Measurements from ENCODE around the gene CASP4.
"Not testable (repeated sequence)": the region's sequence is repeated elsewhere in the genome, so short reads cannot be mapped to it uniquely, and the experiment has no call there.

CASP4 gene

DNA sequence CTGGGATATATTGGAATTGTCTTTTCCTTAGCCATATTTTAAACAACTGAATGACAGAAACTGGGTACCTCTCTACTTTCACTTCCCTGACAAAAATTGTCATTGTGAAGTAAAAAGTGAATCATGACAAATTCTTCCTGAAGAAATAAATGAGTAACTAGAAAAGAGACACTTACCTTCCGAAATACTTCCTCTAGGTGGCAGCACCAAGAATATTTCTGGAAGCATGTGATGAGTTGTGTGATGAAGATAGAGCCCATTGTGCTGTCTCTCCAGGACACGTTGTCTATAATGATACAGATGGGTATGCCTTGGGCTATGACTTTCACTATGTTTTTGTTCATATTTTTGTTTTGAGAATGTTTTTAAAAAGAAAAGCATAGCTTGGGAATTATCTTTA lies 21.5 kb downstream of the CASP4 start:
- peak; percentile 29 for DNase-seq

DNA sequence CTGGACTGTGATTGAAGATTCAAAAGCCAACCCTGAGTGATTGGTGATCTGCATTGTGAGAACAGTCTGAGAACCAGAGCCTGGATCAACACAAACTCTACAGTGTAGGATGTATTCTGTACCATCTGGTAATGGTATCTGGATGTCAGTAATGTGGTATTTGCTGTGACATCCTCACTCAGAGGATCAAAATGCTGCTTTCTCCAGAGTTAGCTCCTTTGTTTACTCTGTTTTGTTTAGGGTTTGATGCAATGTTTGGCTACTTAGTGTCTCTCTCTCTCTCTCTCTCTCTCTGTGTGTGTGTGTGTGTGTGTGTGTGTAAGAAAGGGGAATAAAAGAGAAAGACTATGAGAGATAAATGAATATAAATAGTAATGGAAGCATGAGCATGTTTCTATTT lies 24.3 kb downstream of the CASP4 start:
- DNase-seq: no peak

- no peak for DNase-seq
Observed at GRCh38 chr11:104943561-104943960, 24.8 kb downstream of the CASP4 start.

GRCh38 chr11:104934594-104934993 lies 33.8 kb downstream of the CASP4 start:
- no peak for DNase-seq

GRCh38 chr11:104934073-104934472 lies 34.3 kb downstream of the CASP4 start:
- not testable (repeated sequence) for DNase-seq

GRCh38 chr11:104928811-104929210 lies 39.6 kb downstream of the CASP4 start:
- DNase-seq: no peak

GRCh38 chr11:104926771-104927611 lies 41.4 kb downstream of the CASP4 start:
- no peak for DNase-seq

GRCh38 chr11:104925850-104926249 lies 42.5 kb downstream of the CASP4 start:
- no peak for DNase-seq

GRCh38 chr11:104918113-104918824 lies 50.1 kb downstream of the CASP4 start:
- DNase-seq: peak; percentile 18

DNA sequence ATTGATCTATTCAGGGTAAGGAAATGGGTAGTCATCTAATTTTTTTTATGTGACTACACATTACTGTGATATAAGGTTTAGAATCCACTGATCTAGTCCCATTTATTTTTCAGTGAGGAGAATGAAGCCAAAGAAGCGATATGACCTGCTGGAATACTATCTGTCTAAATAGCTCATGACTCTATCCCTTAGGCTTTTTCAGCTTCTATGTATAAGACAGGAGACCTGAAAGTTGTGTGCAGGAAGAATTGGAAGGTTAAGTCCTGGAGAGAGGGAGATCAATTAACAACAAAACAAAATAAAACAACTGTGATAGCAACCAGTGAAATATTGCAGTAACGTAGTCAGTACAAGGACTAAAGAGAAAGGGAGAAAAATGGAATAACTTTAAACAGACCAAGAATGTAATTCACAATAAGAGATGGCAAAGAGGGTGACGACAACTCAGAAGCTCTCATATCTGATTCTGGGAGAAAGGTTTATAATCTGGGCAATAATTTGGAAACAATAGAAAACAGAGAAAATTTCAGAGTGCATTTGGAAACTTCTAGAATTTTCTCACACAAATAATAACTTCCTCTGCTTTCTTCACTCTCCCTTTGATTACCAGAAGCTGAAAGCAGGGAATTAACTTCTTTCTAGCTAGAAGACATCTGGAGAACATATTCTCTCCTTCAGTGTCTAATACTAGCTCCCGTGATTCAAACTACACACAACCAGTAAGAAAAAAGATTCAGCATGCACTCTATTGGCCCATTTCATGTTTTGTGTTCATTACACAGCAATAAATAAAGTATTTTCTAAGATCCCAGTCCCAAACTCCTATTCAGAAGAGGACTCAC lies 50.9 kb downstream of the CASP4 start:
- DNase-seq: no peak

GRCh38 chr11:104916442-104916841 lies 51.9 kb downstream of the CASP4 start:
- no peak for DNase-seq

DNA sequence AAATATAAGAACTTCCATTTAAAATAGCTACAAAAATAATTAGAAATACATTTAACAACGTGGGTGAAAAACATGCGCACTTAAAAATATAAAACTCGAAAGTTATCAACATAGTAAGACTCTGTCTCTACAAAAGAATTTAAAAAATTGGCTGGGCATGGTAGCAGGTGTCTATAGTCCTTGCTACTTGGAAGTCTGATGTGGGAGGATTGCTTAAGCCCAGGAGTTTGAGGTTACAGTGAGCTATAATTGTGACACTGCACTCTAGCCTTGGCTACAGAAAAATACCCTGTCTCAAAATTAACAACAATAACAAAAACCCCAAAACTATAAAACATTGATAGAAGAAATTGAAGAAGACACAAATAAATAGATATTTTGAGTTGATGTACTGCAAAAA lies 56.3 kb downstream of the CASP4 start:
- no peak for DNase-seq

DNA sequence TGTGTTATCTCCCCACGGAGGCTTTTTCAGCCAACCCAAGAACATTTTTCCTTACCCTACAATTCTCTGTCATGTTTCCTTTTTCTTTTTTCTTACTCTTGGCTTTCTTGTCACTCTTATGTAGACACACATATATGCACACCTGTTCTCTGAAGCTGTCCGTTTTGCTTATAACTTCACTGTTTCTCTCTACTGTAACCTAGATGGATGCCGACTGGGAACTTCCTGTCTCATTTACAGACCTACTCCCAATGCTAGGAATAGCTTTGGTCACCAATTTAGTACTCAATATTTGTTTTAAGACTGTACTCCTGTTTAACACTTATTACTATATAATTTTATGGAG lies 60.2 kb downstream of the CASP4 start:
- no peak for DNase-seq

- DNase-seq: no peak
Observed at GRCh38 chr11:104907521-104908185, 60.7 kb downstream of the CASP4 start.

DNA sequence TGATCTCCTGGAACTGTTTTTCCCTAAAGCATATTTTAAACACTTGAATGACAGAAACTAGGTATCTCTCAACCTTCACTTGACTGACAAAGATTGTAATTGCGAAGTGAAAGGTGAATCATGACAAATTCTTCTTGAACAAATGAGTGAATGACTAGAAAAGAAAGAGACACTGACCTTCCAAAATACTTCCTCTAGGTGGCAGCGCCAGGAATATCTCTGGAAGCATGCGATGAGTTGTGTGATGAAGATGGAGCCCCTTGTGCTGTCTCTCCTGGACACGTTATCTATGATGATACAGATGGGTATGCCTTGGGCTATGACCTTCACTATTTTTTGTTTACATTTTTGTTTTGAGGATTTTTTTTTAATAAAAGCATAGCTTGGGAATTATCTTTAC lies 63.1 kb downstream of the CASP4 start:
- DNase-seq: no peak

GRCh38 chr11:104899226-104899625 lies 69.1 kb downstream of the CASP4 start:
- no peak for DNase-seq

DNA sequence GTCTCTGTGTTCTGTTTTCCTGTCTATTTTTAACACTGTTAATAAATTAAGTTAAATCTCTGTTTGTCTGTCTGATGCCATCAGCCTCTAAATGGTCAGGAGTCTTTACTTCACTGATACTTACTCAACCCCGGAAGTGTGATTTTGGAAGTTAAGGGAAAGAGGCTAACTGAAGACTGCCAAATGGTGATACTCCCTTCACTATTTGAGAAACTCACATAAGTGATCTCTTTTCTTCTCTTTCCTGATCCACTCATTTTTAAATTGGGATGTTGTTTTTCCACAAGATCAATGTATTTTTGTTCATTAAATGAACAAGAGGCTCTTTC lies 69.7 kb downstream of the CASP4 start:
- no peak for DNase-seq

GRCh38 chr11:104897891-104898684 lies 70.3 kb downstream of the CASP4 start, which contains the start of gene CASP12:
CASP12 (minus strand) TSS chr11:104898460.
- DNase-seq: no peak

GRCh38 chr11:104895634-104896033 lies 72.7 kb downstream of the CASP4 start:
- DNase-seq: no peak

GRCh38 chr11:104893876-104894275 lies 74.5 kb downstream of the CASP4 start:
- no peak for DNase-seq

Measured in OCI-M1 (cell line).